Trophoblast cell (in vitro differentiated cells and primary cell): ENCODE measurements around the gene CLVS2. TPM values are rescaled to one million over a fixed set of nuclear protein-coding genes. Genes with fewer than 3 reads are reported as not detected.

Source experiments
- DNase-seq, 2 donors: peaks; one replicate each; pipeline ENCODE4 v3.0.0-alpha.2; 2016
- H2AFZ ChIP-seq: 2 replicates; pipeline ENCODE4 v1.6.1; 2013; ENCODE audit warnings: low read length, moderate library complexity, mild to moderate bottlenecking; ENCODE audit not compliant: insufficient read depth, poor library complexity
- H2AK5ac ChIP-seq: 2 replicates; pipeline ENCODE4 v1.6.1; 2013; ENCODE audit warnings: mild to moderate bottlenecking, low read length
- H2BK120ac ChIP-seq: 2 replicates; pipeline ENCODE4 v1.6.1; 2013; ENCODE audit warnings: low read length, mild to moderate bottlenecking, moderate library complexity; ENCODE audit not compliant: insufficient read depth, poor library complexity
- H2BK12ac ChIP-seq: 2 replicates; pipeline ENCODE4 v1.6.1; 2013; ENCODE audit warnings: mild to moderate bottlenecking, low read length, moderate library complexity
- H2BK5ac ChIP-seq: 2 replicates; pipeline ENCODE4 v1.6.1; 2013; ENCODE audit warnings: low read length, low read depth, moderate library complexity, mild to moderate bottlenecking; ENCODE audit not compliant: poor library complexity
- H3K14ac ChIP-seq: 2 replicates; pipeline ENCODE4 v1.6.1; 2013; ENCODE audit warnings: mild to moderate bottlenecking, low read length
- H3K18ac ChIP-seq: 2 replicates; pipeline ENCODE4 v1.6.1; 2013; ENCODE audit warnings: mild to moderate bottlenecking, low read length
- H3K23ac ChIP-seq: 2 replicates; pipeline ENCODE4 v1.6.1; 2013; ENCODE audit warnings: low read length
- H3K27ac ChIP-seq: 2 replicates; pipeline ENCODE4 v1.5.1; 2013; ENCODE audit warnings: low read depth, mild to moderate bottlenecking, inconsistent platforms, low read length, moderate library complexity
- H3K27me3 ChIP-seq: 2 replicates; pipeline ENCODE4 v1.6.1; 2013; ENCODE audit warnings: inconsistent platforms, mild to moderate bottlenecking, low read length, moderate library complexity; ENCODE audit not compliant: insufficient read depth
- H3K36me3 ChIP-seq, 2 experiments: 1 replicate in 1 of 2; 2 replicates in 1 of 2; pipeline ENCODE4 v1.6.1; 2013; ENCODE audit warnings: low read length in 2 of 2, mild to moderate bottlenecking in 2 of 2, moderate library complexity in 1 of 2; ENCODE audit not compliant: insufficient read depth in 2 of 2, control insufficient read depth in 1 of 2
- H3K4ac ChIP-seq: 2 replicates; pipeline ENCODE4 v1.6.1; 2013; ENCODE audit warnings: low read depth, mild to moderate bottlenecking, low read length, moderate library complexity
- H3K4me1 ChIP-seq, 2 experiments: 1 replicate in 1 of 2; 2 replicates in 1 of 2; pipeline ENCODE4 v1.6.1; 2013; ENCODE audit warnings: low read length in 2 of 2, mild to moderate bottlenecking in 2 of 2, moderate library complexity in 1 of 2; ENCODE audit not compliant: insufficient read depth in 2 of 2, control insufficient read depth in 1 of 2
- H3K4me2 ChIP-seq: 2 replicates; pipeline ENCODE4 v1.6.1; 2013; ENCODE audit warnings: inconsistent platforms, mild to moderate bottlenecking, low read length, moderate library complexity
- H3K4me3 ChIP-seq: 2 replicates; pipeline ENCODE4 v1.5.1; 2013; ENCODE audit warnings: mild to moderate bottlenecking, low read depth, low read length, inconsistent platforms
- H3K79me1 ChIP-seq: one replicate; pipeline ENCODE4 v1.6.1; 2013; ENCODE audit warnings: low read length
- H3K79me2 ChIP-seq: 2 replicates; pipeline ENCODE4 v1.6.1; 2013; ENCODE audit warnings: low read length, mild to moderate bottlenecking; ENCODE audit not compliant: control insufficient read depth, insufficient read depth, poor library complexity
- H3K9ac ChIP-seq: 2 replicates; pipeline ENCODE4 v1.6.1; 2013; ENCODE audit warnings: mild to moderate bottlenecking, low read length
- H3K9me3 ChIP-seq: 2 replicates; pipeline ENCODE4 v1.6.1; 2013; ENCODE audit warnings: low read depth, mild to moderate bottlenecking, control low read depth, inconsistent platforms, low read length; ENCODE audit not compliant: insufficient read depth
- H4K12ac ChIP-seq: 2 replicates; pipeline ENCODE4 v1.6.1; 2013; ENCODE audit warnings: low read depth, mild to moderate bottlenecking, low read length, moderate library complexity
- H4K8ac ChIP-seq: 2 replicates; pipeline ENCODE4 v1.6.1; 2013; ENCODE audit warnings: low read depth, mild to moderate bottlenecking, low read length, moderate library complexity
- H4K91ac ChIP-seq: one replicate; pipeline ENCODE4 v1.6.1; 2013; ENCODE audit warnings: low read depth, mild to moderate bottlenecking, low read length, moderate library complexity
- WGBS: extraction: QIAGEN DNeasy Blood & Tissue Kit; methylation state at CpG from one replicate; pipeline ENCODE4 v1.1.7; 2013; ENCODE audit warnings: missing lambda C conversion rate; ENCODE audit not compliant: insufficient read length, insufficient coverage; ENCODE audit errors: extremely low coverage; 5-methylcytosine and 5-hydroxymethylcytosine counted together
- polyA plus RNA-seq: library from polyadenylated mRNA; stranded (reverse); fragments of 200-250 nt; gene quantifications from 2 replicates; pipeline ENCODE4 v1.2.3, GENCODE V29; 2013

The CLVS2 gene, protein sequence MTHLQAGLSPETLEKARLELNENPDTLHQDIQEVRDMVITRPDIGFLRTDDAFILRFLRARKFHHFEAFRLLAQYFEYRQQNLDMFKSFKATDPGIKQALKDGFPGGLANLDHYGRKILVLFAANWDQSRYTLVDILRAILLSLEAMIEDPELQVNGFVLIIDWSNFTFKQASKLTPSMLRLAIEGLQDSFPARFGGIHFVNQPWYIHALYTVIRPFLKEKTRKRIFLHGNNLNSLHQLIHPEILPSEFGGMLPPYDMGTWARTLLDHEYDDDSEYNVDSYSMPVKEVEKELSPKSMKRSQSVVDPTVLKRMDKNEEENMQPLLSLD
- 0.01 TPM in 1 of 2 replicates, not detected in the other for polyA plus RNA-seq

DNA sequence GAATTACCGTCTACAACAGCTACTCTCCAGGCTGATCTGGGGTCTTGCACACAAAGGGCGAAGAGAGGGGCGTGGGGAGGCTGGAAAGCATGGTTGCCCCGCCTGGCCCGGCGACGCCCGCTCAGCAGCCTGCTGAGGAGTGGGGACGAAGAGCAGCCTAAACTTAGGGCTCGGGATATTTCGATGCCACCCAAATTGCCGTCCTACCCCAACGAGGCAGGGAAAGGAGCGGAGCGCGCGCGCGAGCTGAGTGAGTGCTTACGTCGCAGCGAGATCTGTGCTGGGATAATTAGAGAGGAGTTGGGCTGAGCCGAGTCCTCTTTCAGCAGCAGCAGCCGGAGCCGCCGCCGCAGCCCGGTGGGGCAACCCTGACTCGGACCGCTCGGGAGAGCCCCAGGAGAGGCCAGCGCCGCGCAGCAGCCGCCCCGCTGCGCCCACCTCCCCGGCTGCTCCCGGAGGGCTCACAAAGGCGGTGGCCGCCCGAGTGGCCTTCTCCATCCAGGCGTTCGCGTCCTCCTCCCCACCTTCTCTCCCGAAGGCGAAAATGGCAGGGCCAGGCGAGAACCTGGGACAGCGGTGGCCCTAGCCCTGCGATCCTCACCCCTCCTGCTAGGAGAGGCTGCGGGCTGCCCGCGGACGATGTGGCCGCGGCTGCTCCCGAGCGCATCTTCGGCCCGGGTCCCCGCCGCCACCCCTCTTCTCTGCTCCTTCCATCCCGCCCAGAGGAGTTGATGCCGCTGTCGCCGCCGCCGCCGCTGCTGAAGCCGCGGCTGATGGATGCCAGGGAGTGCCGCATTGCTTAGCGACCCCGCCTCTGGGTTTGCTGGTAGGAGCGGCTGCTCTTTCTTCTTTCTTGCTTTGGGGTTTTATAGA, at the start of gene CLVS2:
Gene CLVS2, plus strand, starts transcription at position 315 of the 873 bp plus-strand sequence. CDS start 1,543 bp downstream, outside the sequence.
- Histone ChIP-seq H3K4ac (no peak within 1 kb of the TSS), H3K4me3 (peak within 1 kb of the TSS; percentile 13), H4K91ac (no peak within 1 kb of the TSS), H2AK5ac (no peak within 1 kb of the TSS), H3K14ac (no peak within 1 kb of the TSS), H2BK5ac (no peak within 1 kb of the TSS), H3K4me2 (peak within 1 kb of the TSS; percentile 52), H4K12ac (no peak within 1 kb of the TSS), H4K8ac (no peak within 1 kb of the TSS), H3K79me1 (no peaks in the 10 kb centered on the region), H3K79me2 (no peaks in the 10 kb centered on the region), H3K9ac (no peak within 1 kb of the TSS), H3K27ac (no peak within 1 kb of the TSS), H3K27me3 (peaks cover 22% of the 10 kb centered on the region), H3K18ac (no peak within 1 kb of the TSS), H3K4me1 (peaks cover 0 to 6% of the 10 kb centered on the region in 2 experiments), H2AFZ (no peak within 1 kb of the TSS), H3K23ac (no peak within 1 kb of the TSS), H3K36me3 (no peaks in the 10 kb centered on the region), H2BK12ac (no peak within 1 kb of the TSS), H3K9me3 (no peaks in the 10 kb centered on the region), H2BK120ac (no peak within 1 kb of the TSS)
- peak; percentile 3 to 6 for DNase-seq
- no CpG with 5 or more reads among the region's 75 CpGs for WGBS

DNA sequence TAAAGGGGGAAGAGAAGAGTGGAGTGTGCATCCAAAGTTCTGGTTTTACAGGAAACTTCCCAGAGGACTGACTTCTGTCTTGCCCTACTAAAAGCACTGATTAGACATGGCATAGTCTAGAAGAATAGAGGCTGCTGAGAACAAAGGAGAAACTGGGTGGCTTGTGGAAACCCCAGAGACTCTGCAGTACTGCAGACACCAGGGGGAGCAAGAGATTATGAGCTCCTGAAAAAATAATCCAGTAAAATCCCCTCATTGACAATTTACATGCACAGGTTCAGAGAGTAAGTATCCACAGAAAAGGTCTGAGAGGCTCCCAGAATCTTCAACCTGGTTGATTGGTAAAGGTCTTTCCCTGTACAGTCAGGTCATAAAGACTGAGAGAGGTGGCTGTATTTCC, 48.7 kb upstream of the CLVS2 start:
- no peak overlapping the region for H3K4me2 ChIP-seq
- H2AK5ac ChIP-seq: no peak overlapping the region
- no peaks in the 10 kb centered on the region for H3K9me3 ChIP-seq
- H2BK5ac ChIP-seq: no peak overlapping the region
- H4K91ac ChIP-seq: no peak overlapping the region
- no peak overlapping the region for H3K23ac ChIP-seq
- no peak overlapping the region for H3K9ac ChIP-seq
- H3K4me3 ChIP-seq: no peak overlapping the region
- no peak overlapping the region for H4K8ac ChIP-seq
- H2BK12ac ChIP-seq: no peak overlapping the region
- H2AFZ ChIP-seq: no peak overlapping the region
- no peaks in the 10 kb centered on the region for H3K79me2 ChIP-seq
- no peak overlapping the region for H2BK120ac ChIP-seq
- no peaks in the 10 kb centered on the region for H3K79me1 ChIP-seq
- H4K12ac ChIP-seq: no peak overlapping the region
- no peak overlapping the region for H3K4ac ChIP-seq
- DNase-seq: peak in 1 of 2 donors; percentile 49
- H3K36me3 ChIP-seq: no peaks in the 10 kb centered on the region
- H3K18ac ChIP-seq: no peak overlapping the region
- no peaks in the 10 kb centered on the region for H3K4me1 ChIP-seq
- H3K14ac ChIP-seq: no peak overlapping the region
- H3K27ac ChIP-seq: no peak overlapping the region
- no peaks in the 10 kb centered on the region for H3K27me3 ChIP-seq

DNA sequence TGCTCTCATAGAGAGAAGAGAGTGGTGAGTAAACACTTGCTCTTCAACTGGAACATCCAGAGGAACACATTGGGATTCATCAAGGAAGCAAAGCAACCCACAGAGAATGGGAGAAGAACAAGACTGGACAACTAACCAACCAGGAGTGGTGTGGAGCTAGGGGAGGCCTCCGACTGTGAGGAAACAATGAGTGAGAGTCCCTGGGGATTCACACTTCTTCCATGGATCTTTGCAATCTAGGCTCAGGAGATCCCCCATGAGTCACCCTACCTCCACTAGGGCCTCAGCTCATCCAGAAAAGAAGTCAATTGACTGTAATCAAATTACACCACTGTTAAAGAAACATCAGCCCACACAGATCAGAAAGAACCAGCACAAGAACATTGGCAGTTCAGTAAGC, 42.3 kb upstream of the CLVS2 start:
- no peak overlapping the region for H2BK120ac ChIP-seq
- H2BK12ac ChIP-seq: no peak overlapping the region
- H3K4me1 ChIP-seq: no peaks in the 10 kb centered on the region
- no CpG with 5 or more reads among the region's 1 CpG for WGBS
- no peaks in the 10 kb centered on the region for H3K9me3 ChIP-seq
- no peak overlapping the region for H3K9ac ChIP-seq
- no peak overlapping the region for H3K23ac ChIP-seq
- no peaks in the 10 kb centered on the region for H3K27me3 ChIP-seq
- H3K79me2 ChIP-seq: no peaks in the 10 kb centered on the region
- H4K12ac ChIP-seq: no peak overlapping the region
- H4K8ac ChIP-seq: no peak overlapping the region
- H2AK5ac ChIP-seq: no peak overlapping the region
- no peak overlapping the region for H2AFZ ChIP-seq
- no peak overlapping the region for H4K91ac ChIP-seq
- H3K4me3 ChIP-seq: no peak overlapping the region
- H3K18ac ChIP-seq: no peak overlapping the region
- no peaks in the 10 kb centered on the region for H3K79me1 ChIP-seq
- no peak overlapping the region for H3K4me2 ChIP-seq
- no peak for DNase-seq
- H3K14ac ChIP-seq: no peak overlapping the region
- H3K36me3 ChIP-seq: no peaks in the 10 kb centered on the region
- no peak overlapping the region for H3K4ac ChIP-seq
- H3K27ac ChIP-seq: no peak overlapping the region
- H2BK5ac ChIP-seq: no peak overlapping the region

DNA sequence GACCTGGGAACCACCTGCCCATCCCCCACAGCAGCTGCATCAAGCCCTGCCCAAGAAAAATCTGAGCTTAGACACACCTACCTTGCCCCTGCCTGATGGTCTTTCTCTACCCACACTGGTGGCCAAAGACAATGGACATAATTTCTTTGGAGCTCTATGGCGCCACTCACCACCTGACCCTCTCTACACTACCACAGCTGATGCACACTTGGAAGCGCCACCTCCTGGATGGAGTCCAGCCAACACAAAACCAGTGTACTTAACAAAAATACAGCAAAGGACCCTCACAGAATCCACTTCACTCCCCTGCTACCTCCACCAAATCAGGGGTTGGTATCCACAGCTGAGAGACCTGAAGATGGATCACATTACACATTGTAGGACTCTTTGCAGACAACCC, 39.7 kb upstream of the CLVS2 start:
- no peaks in the 10 kb centered on the region for H3K79me1 ChIP-seq
- H2AK5ac ChIP-seq: no peak overlapping the region
- no peak overlapping the region for H2BK5ac ChIP-seq
- no peak overlapping the region for H3K9ac ChIP-seq
- no peaks in the 10 kb centered on the region for H3K27me3 ChIP-seq
- no peaks in the 10 kb centered on the region for H3K9me3 ChIP-seq
- H4K91ac ChIP-seq: no peak overlapping the region
- no peaks in the 10 kb centered on the region for H3K36me3 ChIP-seq
- no peak overlapping the region for H3K23ac ChIP-seq
- no peak overlapping the region for H3K27ac ChIP-seq
- no peak overlapping the region for H3K4ac ChIP-seq
- H3K4me2 ChIP-seq: no peak overlapping the region
- no peak overlapping the region for H3K14ac ChIP-seq
- H2BK120ac ChIP-seq: no peak overlapping the region
- no peak overlapping the region for H3K4me3 ChIP-seq
- DNase-seq: no peak
- H3K79me2 ChIP-seq: no peaks in the 10 kb centered on the region
- H2BK12ac ChIP-seq: no peak overlapping the region
- H3K4me1 ChIP-seq: no peaks in the 10 kb centered on the region
- WGBS: no CpG with 5 or more reads among the region's 2 CpGs
- H4K12ac ChIP-seq: no peak overlapping the region
- H4K8ac ChIP-seq: no peak overlapping the region
- H2AFZ ChIP-seq: no peak overlapping the region
- H3K18ac ChIP-seq: no peak overlapping the region
